CD4-positive, alpha-beta T cell treated with Interleukin-6 for 4 hours (primary cell): ENCODE data around the gene RTL9.
A peak's percentile ranks its signal among the peaks of the same experiment; 100 is the strongest.

Experiments used
- DNase-seq: peaks from one replicate; pipeline ENCODE4 v3.0.0-alpha.2; 2020; ENCODE audit warnings: mixed read lengths

Gene RTL9

GRCh38 chrX:110407910-110408545, 49.4 kb downstream of the RTL9 start:
- peak; percentile 60 for DNase-seq
